Fibroblast of pulmonary artery (primary cell): ENCODE data around the gene PAM16.
A peak's percentile ranks its signal among the peaks of the same experiment; 100 is the strongest.

Experiments used
- DNase-seq: peaks from one replicate; pipeline ENCODE4 v3.0.0-alpha.2; 2010; ENCODE audit warnings: low read depth
- H3K4me3 ChIP-seq: replicated peaks from 2 replicates; pipeline ENCODE4 v1.5.1; 2011; ENCODE audit warnings: low read depth, mild to moderate bottlenecking, control low read depth, low read length, moderate library complexity
- CTCF ChIP-seq: IDR thresholded peaks from 2 replicates; pipeline ENCODE4 v1.5.1; 2011; ENCODE audit warnings: mild to moderate bottlenecking, control low read depth, low read length, inconsistent platforms; ENCODE audit errors: missing control alignments

The PAM16 gene

GRCh38 chr16:4324492-4325252 lies 26.4 kb downstream of the PAM16 start:
- TF ChIP-seq CTCF: no peak
- DNase-seq: no peak
- no peak overlapping the region for H3K4me3 ChIP-seq

GRCh38 chr16:4323845-4324488 lies 27.2 kb downstream of the PAM16 start:
- DNase-seq: peak; percentile 65
- TF ChIP-seq CTCF: no peak
- no peak overlapping the region for H3K4me3 ChIP-seq

- no peak for TF ChIP-seq CTCF
- H3K4me3 ChIP-seq: no peak overlapping the region
- DNase-seq: no peak
Observed at GRCh38 chr16:4323071-4323844, 27.9 kb downstream of the PAM16 start.

GRCh38 chr16:4322121-4323052 lies 28.7 kb downstream of the PAM16 start:
- TF ChIP-seq CTCF: no peak
- H3K4me3 ChIP-seq: no peak overlapping the region
- DNase-seq: no peak

- no peak for TF ChIP-seq CTCF
- no peak overlapping the region for H3K4me3 ChIP-seq
- DNase-seq: no peak
Observed at GRCh38 chr16:4321286-4322120, 29.6 kb downstream of the PAM16 start.
